ENCODE results near the gene STK17A. TPM values are rescaled to one million over a fixed set of nuclear protein-coding genes. Genes with fewer than 3 reads are reported as not detected.

Gene STK17A
- polyA plus RNA-seq, 1 of the 3 experiments (the other 2 are of a cell fraction) = 47.8 TPM

DNA sequence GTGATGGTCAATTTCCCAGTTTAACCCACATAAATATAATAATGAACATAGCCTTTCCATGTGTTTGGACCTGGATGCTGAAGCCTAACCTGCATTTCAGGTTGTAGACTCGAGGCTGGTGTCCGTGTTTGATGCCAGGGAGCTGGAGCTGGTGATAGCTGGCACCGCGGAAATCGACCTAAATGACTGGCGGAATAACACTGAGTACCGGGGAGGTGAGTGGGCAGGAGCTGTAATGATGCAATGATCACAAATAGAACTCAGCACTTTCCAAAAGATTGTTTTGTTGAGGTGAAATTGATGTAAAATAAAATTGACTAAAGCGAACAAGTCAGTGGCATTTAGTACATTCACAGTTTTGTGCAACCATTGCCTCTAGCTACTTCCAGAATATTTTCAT is 30.8 kb upstream of the STK17A start:
- ChIA-PET POLR2A (no interaction called here), CTCF (interaction anchor here (0.8 to 6.2 kb wide), 5 partner anchors 12 to 44 kb away, joined by 3 to 32 read pairs (median 3); partner anchors contain the start of gene STK17A)
- DNase-seq = no peak
- Histone ChIP-seq H3F3A (replicated peaks; ENCODE audit: insufficient read depth) (no peaks in the 10 kb centered on the region), H3K27ac (ENCODE audit: low read depth in 2 of 2, low read length in 1 of 2) (no peak overlapping the region), H3K4me2 (no peak overlapping the region), H3K9ac (no peak overlapping the region), H3K79me2 (ENCODE audit: insufficient read depth) (no peaks in the 10 kb centered on the region), H2AFZ (ENCODE audit: low read depth) (no peak overlapping the region), H3K36me3 (replicated peaks in 1 of 2; ENCODE audit: control insufficient read depth in 1 of 2, insufficient read depth in 2 of 2, low read length in 1 of 2) (no peaks in the 10 kb centered on the region), H3K9me3 (no peaks in the 10 kb centered on the region), H3K4me3 (ENCODE audit: low read depth in 2 of 2, low read length in 1 of 2) (no peak overlapping the region), H4K20me1 (ENCODE audit: insufficient read depth) (no peaks in the 10 kb centered on the region), H3K27me3 (ENCODE audit: insufficient read depth) (peaks cover 65% of the 10 kb centered on the region; the same call in 1 of the 2 replicates), H3K9me2 (no peaks in the 10 kb centered on the region), H3K4me1 (ENCODE audit: control insufficient read depth in 1 of 2, insufficient read depth in 2 of 2, low read depth in 1 of 2, low read length in 1 of 2) (no peaks in the 10 kb centered on the region)
- TF ChIP-seq, protein P1, sequence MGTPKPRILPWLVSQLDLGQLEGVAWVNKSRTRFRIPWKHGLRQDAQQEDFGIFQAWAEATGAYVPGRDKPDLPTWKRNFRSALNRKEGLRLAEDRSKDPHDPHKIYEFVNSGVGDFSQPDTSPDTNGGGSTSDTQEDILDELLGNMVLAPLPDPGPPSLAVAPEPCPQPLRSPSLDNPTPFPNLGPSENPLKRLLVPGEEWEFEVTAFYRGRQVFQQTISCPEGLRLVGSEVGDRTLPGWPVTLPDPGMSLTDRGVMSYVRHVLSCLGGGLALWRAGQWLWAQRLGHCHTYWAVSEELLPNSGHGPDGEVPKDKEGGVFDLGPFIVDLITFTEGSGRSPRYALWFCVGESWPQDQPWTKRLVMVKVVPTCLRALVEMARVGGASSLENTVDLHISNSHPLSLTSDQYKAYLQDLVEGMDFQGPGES (IDR thresholded peaks at IDR 0.05; ENCODE audit: low read depth, low read length) = no peak
- 71% methylated on average over 8 of the region's 8 CpGs for WGBS (ENCODE audit: low lambda C conversion rate)

DNA sequence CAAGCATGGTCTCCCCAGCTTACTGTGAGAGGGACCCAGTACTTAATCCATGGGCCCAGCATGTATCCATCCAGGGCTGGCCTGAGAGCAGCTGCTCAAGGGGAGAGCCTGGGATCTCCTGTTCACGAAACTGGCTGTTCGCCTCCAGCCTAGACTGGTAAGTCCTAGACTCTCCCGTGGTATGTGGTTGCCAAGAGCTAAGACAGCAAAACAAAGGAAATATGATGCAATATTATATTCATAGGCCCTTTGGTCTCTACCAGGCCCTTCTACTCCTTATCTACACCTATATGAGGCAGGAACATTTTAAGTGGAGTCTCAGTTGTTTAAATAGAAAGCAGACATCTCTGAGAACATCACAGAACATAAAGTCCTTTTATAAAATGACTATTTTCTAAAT is 28.9 kb upstream of the STK17A start:
- POLR2A ChIA-PET = no interaction called here
- Histone ChIP-seq H3K79me2 (ENCODE audit: insufficient read depth) (no peaks in the 10 kb centered on the region), H3K4me3 (ENCODE audit: low read depth in 2 of 2, low read length in 1 of 2) (no peak overlapping the region), H3K4me1 (ENCODE audit: control insufficient read depth in 1 of 2, insufficient read depth in 2 of 2, low read depth in 1 of 2, low read length in 1 of 2) (no peaks in the 10 kb centered on the region), H4K20me1 (ENCODE audit: insufficient read depth) (no peaks in the 10 kb centered on the region), H3K9me3 (no peaks in the 10 kb centered on the region), H2AFZ (ENCODE audit: low read depth) (no peak overlapping the region), H3K27ac (ENCODE audit: low read depth in 2 of 2, low read length in 1 of 2) (no peak overlapping the region), H3K4me2 (no peak overlapping the region), H3K9me2 (no peaks in the 10 kb centered on the region), H3K27me3 (ENCODE audit: insufficient read depth) (peaks cover 61% of the 10 kb centered on the region), H3K36me3 (replicated peaks in 1 of 2; ENCODE audit: control insufficient read depth in 1 of 2, insufficient read depth in 2 of 2, low read length in 1 of 2) (no peaks in the 10 kb centered on the region), H3F3A (replicated peaks; ENCODE audit: insufficient read depth) (no peaks in the 10 kb centered on the region), H3K9ac (no peak overlapping the region)
- CTCF ChIA-PET = interaction anchor here (0.7 to 6.2 kb wide), 2 partner anchors 28 to 1437 kb away, joined by 3 to 32 read pairs; partner anchors contain the start of gene STK17A
- TF ChIP-seq FOXM1 (IDR thresholded peaks at IDR 0.05; ENCODE audit: low read depth) (no peak), EZH2phosphoT487 (IDR thresholded peaks at IDR 0.05; ENCODE audit: borderline replicate concordance, low read depth) (no peak), TEAD4 (IDR thresholded peaks at IDR 0.05; ENCODE audit: borderline replicate concordance, insufficient read depth) (no peak), MXI1 (IDR thresholded peaks at IDR 0.05; ENCODE audit: low read depth, low read length) (no peak), FOSL2 (IDR thresholded peaks at IDR 0.05; ENCODE audit: borderline replicate concordance, low read depth) (no peak), GATA2 (CRISPR knock-in tag; IDR thresholded peaks at IDR 0.05) (no peak), NRF1 (IDR thresholded peaks at IDR 0.05; ENCODE audit: low read depth, low read length) (no peak), CHD2 (IDR thresholded peaks at IDR 0.05; ENCODE audit: low read length, partially characterized antibody) (no peak), JUND (IDR thresholded peaks at IDR 0.05) (no peak), SMC3 (IDR thresholded peaks at IDR 0.05; ENCODE audit: low read depth, low read length) (no peak)
- TF ChIP-seq, protein P2, sequence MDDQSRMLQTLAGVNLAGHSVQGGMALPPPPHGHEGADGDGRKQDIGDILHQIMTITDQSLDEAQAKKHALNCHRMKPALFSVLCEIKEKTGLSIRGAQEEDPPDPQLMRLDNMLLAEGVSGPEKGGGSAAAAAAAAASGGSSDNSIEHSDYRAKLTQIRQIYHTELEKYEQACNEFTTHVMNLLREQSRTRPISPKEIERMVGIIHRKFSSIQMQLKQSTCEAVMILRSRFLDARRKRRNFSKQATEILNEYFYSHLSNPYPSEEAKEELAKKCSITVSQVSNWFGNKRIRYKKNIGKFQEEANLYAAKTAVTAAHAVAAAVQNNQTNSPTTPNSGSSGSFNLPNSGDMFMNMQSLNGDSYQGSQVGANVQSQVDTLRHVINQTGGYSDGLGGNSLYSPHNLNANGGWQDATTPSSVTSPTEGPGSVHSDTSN (IDR thresholded peaks at IDR 0.05) = no peak
- TF ChIP-seq, protein P1 (IDR thresholded peaks at IDR 0.05; ENCODE audit: low read depth, low read length) = no peak
- TF ChIP-seq, protein P3, sequence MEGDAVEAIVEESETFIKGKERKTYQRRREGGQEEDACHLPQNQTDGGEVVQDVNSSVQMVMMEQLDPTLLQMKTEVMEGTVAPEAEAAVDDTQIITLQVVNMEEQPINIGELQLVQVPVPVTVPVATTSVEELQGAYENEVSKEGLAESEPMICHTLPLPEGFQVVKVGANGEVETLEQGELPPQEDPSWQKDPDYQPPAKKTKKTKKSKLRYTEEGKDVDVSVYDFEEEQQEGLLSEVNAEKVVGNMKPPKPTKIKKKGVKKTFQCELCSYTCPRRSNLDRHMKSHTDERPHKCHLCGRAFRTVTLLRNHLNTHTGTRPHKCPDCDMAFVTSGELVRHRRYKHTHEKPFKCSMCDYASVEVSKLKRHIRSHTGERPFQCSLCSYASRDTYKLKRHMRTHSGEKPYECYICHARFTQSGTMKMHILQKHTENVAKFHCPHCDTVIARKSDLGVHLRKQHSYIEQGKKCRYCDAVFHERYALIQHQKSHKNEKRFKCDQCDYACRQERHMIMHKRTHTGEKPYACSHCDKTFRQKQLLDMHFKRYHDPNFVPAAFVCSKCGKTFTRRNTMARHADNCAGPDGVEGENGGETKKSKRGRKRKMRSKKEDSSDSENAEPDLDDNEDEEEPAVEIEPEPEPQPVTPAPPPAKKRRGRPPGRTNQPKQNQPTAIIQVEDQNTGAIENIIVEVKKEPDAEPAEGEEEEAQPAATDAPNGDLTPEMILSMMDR (IDR thresholded peaks at IDR 0.05) = no peak
- no peak for DNase-seq
- 38% methylated on average over 1 of the region's 3 CpGs for WGBS (ENCODE audit: low lambda C conversion rate)
